CD4-positive, alpha-beta T cell treated with Interleukin-10 for 1 hour (primary cell): ENCODE data around the gene C7orf25.
"Not testable (repeated sequence)": the region's sequence is repeated elsewhere in the genome, so short reads cannot be mapped to it uniquely, and the experiment has no call there.

Experiments
- DNase-seq: peaks from one replicate; pipeline ENCODE4 v3.0.0-alpha.2; 2020

The C7orf25 gene

DNA sequence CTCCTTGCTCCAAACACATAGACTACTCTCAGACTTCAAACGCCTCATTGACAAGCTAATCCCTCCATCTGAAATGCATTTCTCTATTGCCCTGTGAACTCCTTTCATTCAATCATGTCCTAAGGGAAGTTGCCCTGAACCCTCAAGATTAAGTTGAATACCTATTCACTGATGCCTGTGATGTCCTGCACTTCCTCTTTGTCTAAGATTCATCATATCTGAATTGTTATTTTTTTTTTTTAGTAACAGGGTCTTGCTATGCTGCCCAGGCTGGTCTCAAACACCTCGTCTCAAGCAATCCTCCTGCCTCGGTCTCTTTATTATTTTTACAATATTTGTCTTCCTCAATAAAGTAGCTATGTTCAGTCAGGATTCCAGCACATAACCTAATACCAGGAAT is 16.9 kb upstream of the C7orf25 start:
- DNase-seq = no peak

DNA sequence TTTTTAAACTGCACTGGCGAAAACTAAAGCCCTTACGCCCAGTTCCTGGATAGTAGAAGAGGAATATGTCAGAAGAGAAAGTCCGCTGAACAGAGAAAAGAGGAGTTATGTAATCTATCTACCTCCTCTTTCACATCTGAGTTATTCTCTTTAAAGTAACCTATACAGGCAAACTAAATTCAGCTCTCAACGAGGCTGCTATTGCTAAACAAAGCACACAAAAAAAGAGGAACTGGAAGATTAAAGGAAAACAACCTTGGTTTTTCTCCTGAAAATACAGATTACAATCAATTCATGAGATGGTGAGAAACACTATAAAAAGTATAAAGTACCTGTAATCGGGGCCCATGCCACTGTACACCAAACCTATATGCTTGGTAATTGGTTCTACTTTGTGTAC is 14.3 kb upstream of the C7orf25 start:
- no peak for DNase-seq

GRCh38 chr7:42925630-42926029 is 13.8 kb upstream of the C7orf25 start:
- DNase-seq = no peak

DNA sequence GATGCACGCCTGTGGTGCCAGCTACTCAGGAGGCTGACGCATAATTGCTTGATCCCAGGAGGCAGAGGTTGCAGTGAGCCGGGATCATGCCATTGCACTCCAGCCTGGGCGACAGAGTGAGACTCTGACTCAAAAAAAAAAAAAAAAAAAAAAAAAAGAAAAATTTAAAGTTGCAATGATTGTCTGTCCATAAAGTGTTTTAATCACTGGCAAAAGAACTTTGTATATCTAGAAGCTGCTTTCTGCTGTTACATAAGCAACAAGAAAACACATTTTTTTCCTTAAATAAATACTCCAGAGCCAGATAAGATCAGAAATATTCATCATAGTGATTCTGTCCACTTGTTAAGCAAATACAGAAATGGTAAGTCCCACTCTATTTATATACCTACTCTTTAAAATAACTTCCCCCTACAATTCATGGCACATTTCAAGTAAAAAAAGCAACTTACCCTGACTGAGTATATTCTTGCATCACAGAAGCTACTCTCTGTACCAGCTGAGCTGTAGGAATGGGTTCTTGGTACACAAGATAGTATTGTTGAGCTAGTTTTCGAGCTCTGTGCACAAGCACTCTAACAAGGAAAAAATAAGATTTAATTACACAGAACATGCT is 12.5 kb upstream of the C7orf25 start:
- no peak for DNase-seq

DNA sequence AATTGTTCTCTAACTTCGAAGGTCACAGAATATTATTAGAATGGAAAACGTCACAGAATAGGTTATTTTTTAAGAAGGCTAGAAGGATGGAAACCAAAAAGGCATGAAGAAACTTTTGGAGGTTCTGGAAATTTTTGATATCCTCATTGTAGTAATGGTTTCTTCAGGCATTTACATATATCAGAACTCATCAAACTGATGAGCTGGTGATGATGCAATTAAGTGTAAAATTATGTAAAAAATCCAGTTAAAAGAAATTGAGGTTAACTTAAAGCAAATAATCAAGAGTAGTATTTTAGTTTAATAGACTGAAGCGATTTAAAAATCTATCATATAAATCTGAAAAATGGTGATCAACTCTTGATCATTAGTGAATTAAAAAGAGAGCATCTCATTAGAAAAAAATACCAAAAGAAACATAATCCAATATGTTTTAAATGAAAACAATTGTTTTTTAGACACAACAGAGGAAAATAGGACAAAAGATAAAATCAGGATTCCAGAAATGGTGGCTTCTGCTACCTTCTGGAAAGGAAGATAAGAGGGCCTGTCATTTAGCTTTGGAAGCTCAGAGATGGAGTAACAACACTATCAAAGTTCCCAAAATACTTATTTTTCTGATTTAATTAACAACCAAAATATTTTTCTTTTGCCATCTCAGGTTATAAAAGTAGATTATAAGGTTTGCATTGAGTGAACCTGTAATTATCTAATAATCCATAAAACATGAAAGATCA is 10.3 kb upstream of the C7orf25 start:
- DNase-seq = no peak

- no peak for DNase-seq
Measured at GRCh38 chr7:42915356-42915755, 3.5 kb upstream of the C7orf25 start.

DNA sequence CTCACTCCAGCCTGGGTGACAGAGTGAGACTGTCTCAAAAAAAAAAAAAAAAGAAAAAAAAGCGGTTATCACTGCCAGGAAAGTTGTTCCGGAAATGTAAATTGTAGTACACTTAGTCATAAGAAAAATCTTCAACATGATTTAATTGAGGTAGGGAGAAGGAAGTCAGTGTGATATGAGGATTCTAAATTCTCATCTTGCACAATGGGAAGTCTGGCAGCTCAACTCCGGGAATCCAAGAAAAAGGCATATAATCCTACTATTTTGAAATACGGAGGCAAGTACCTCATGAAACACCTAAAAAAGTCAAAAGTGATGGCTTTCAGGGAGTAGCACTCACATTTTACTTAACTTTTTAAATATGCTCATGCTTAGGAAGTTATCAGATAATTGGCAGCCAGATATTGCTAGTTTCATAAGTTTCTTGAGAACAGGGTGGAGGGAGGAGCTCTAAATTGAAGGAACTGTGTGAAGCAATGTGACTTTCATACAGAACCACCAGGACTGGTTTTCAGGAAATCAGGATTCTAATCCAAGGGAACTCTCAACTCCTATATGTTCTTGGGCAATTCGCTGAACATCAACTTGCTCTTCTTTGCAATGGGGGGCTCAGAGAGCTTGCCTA is 2.7 kb upstream of the C7orf25 start:
- no peak for DNase-seq

DNA sequence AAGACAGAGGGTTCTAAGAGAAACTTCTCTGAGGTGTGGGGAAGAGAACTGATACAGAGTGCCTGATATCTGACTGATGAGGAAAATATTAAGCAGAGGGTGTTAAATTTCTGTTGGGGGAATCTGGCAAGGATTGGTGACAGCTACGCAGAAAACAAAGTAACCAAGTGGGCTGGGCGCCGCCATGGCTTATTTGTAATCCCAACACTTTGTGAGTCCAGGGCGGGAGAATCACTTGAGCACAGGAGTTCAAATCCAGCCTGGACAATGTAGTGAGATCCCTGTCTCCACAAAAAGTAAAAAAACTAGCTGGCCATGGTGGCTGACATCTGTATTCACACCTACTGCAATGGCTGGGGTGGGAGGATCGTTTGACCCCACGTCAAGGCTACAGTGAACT is 2.1 kb upstream of the C7orf25 start:
- DNase-seq = no peak

DNA sequence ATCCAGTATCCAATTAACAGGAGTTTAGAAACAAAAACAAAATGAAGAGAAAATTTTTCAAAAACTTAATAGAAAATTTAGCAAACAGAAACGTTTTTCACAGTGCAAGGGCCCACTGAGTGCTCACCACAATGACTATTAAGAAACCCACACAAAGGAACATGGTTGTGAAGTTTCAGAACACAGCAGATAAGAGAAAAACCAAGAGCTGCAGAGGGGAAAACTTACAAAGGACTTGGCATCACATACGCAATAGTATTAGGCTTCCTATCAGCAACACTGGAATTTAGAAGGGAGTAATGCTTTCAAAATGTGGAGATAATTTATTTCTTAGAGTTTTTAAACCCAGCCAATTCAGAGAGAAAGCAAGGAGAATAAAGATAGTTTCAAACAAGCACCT is 1.7 kb upstream of the C7orf25 start:
- no peak for DNase-seq

- no peak for DNase-seq
Measured at GRCh38 chr7:42910306-42910705, 1.6 kb downstream of the C7orf25 start.

- no peak for DNase-seq
Measured at GRCh38 chr7:42907316-42907715, 4.6 kb downstream of the C7orf25 start.

GRCh38 chr7:42906181-42906580 is 5.7 kb downstream of the C7orf25 start:
- DNase-seq = no peak

DNA sequence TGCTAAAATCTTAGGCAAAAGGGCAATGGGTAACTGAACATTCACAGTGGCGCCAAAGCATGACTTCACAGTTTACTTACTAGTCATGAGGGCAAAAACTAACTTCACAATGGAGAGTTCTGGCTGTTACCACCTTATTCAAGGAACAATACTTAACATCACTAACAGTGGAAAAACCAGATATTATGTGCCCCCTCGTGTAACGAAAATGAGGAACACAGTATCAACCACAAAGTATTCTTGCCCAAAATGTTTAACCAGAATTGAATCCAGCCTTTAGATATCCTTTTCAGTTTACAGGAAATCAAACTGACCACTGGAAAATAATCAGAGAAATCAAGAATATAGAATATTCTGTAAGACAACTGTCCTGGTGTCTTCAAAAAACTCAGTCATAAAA is 9.5 kb downstream of the C7orf25 start:
- no peak for DNase-seq

DNA sequence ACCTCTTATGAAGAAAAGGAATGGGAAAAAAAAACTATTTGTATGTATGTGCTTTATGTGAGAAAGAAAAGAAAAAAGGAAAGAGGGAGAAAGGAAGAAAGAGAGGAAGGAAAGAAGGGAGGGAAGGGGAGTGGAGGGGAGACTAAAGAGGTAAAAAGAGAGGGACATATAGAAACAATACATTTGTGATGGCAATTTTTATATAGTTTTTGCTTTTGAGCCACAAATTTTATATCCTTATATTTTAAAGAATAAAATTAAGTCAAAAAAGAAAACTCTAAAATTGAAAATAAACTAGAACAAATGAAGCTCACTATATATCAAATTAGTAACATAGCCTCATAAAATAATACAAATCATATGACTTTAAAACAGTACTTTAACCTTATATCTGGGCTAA is 11.0 kb downstream of the C7orf25 start:
- DNase-seq = no peak

GRCh38 chr7:42893346-42894240 is 18.3 kb downstream of the C7orf25 start:
- DNase-seq = no peak

DNA sequence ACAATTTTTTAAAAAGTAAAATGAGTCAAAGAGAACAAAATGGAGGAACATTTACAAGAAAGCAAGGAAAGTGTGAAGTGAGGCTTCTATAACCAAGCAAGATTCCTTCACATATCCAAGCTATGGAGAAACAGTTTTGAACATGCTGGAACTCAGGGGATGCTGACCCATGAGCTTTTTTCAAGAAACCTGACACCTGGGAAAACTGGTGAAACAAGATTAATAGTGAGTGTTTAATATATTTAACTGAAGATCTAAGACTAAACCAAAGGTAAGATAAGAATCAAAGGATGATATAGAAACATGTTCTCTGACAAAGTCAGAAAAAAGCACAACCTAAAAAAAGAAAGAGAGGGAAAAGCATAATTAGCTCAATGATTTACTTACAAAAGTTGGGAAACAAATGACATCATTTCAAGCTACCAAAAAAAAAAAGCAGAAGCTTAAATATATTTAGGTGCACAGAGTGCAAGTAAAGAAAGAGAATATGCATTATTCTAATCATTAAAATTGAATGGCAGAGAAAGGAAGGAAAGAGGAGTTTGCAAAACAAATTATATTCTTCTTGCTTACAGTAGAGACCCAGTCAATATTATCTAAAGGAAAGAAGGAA is 24.9 kb downstream of the C7orf25 start:
- no peak for DNase-seq

DNA sequence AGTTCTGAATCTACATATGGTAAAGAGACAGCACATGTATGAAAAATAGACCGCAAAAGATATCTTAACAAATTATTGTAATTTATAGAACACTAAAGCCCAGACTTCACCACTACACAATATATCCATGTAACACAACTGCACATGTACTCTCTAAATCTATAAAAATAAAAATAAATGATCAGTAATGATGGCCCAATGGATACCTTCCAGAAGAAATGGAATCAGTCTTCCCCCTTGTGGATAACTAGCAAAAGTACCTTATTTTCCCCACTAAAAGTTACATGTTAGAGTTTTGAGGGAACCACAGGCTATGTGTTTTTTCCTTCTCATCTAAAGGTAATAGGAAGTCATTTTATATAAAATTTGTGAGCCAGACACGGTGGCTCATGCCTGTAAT is 25.7 kb downstream of the C7orf25 start:
- no peak for DNase-seq

- DNase-seq = not testable (repeated sequence)
Measured at GRCh38 chr7:42885183-42885582, 26.7 kb downstream of the C7orf25 start.

DNA sequence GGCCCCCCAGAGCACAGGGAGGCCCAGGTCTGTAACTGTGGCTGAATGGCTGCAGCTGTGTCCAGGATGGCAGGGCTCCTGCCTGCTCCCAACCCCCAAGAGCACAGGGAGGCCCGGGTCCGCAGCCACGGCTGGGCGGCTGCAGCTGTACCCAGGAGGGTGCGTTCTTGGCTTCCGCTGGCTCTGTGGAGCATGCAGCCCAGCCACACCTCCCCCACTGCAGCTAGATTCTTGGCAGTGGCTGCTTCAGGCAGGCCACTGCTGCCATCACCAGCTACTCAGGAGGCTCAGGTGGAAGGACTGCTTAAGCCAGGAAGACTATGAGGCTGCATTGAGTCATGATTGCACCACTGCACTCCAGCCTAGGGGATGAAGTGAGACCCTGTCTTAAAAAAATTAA is 27.9 kb downstream of the C7orf25 start:
- no peak for DNase-seq

GRCh38 chr7:42880392-42880791 is 31.5 kb downstream of the C7orf25 start:
- DNase-seq = no peak

GRCh38 chr7:42878303-42878702 is 33.6 kb downstream of the C7orf25 start:
- no peak for DNase-seq

GRCh38 chr7:42877862-42878261 is 34.0 kb downstream of the C7orf25 start:
- no peak for DNase-seq
